Measurements from ENCODE around the gene ATF1.

The ATF1 gene

DNA sequence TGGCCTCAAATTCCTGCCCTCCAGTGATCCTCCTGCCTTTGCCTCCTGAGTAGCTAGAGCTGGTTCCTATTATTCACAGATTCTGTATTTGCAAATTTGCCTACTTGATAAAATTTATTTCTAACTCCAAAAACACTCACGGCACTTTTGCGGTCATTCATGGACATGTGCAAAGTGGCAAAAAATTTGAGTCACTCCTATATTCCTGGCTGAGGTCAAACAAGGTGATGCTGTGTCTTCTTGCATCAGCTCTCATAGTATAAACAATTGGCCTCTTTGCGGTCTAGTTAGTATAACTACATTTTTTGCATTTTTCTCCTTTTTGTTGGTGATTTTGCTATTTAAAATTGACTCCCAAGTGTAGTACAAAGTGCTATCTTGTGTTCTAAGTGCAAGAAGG, 24.7 kb downstream of the ATF1 start:
- H3K9me2 ChIP-seq (replicated peaks; ENCODE audit: control insufficient read depth, low read length) = no peaks in the 10 kb centered on the region
- TF ChIP-seq EZH2phosphoT487 (IDR thresholded peaks at IDR 0.05; ENCODE audit: borderline replicate concordance, low read length) = no peak
- TF ChIP-seq, protein P1, sequence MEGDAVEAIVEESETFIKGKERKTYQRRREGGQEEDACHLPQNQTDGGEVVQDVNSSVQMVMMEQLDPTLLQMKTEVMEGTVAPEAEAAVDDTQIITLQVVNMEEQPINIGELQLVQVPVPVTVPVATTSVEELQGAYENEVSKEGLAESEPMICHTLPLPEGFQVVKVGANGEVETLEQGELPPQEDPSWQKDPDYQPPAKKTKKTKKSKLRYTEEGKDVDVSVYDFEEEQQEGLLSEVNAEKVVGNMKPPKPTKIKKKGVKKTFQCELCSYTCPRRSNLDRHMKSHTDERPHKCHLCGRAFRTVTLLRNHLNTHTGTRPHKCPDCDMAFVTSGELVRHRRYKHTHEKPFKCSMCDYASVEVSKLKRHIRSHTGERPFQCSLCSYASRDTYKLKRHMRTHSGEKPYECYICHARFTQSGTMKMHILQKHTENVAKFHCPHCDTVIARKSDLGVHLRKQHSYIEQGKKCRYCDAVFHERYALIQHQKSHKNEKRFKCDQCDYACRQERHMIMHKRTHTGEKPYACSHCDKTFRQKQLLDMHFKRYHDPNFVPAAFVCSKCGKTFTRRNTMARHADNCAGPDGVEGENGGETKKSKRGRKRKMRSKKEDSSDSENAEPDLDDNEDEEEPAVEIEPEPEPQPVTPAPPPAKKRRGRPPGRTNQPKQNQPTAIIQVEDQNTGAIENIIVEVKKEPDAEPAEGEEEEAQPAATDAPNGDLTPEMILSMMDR (IDR thresholded peaks at IDR 0.05; ENCODE audit: low read depth, low read length, poor library complexity, severe bottlenecking) = no peak
- no peaks in the 10 kb centered on the region for H3K9me3 ChIP-seq (ENCODE audit: control insufficient read depth, insufficient read depth, low read length)
- peaks cover 4% of the 10 kb centered on the region; the same call in 1 of the 2 replicates for H3K36me3 ChIP-seq (ENCODE audit: control insufficient read depth, low read length)
- no peaks in the 10 kb centered on the region for H3K27me3 ChIP-seq (ENCODE audit: control insufficient read depth, low read length)
- no peaks in the 10 kb centered on the region for H4K20me1 ChIP-seq (ENCODE audit: control insufficient read depth, insufficient read depth, low read depth, low read length)
- no peaks in the 10 kb centered on the region; the same call in 1 of the 2 replicates for H3K79me2 ChIP-seq (ENCODE audit: control insufficient read depth, low read length)
- no peak overlapping the region for H3K4me2 ChIP-seq (ENCODE audit: low read length)
- no peaks in the 10 kb centered on the region for H3F3A ChIP-seq (ENCODE audit: control insufficient read depth, insufficient read depth)
- H3K4me3 ChIP-seq (ENCODE audit: low read length) = no peak overlapping the region
- H3K4me1 ChIP-seq (ENCODE audit: control insufficient read depth, low read length) = no peaks in the 10 kb centered on the region
- no peak overlapping the region for H3K27ac ChIP-seq (ENCODE audit: low read depth, low read length)

- Histone ChIP-seq H3K4me1 (ENCODE audit: control insufficient read depth, low read length) (no peaks in the 10 kb centered on the region), H3K4me3 (ENCODE audit: low read length) (no peak overlapping the region), H3K9me2 (replicated peaks; ENCODE audit: control insufficient read depth, low read length) (no peaks in the 10 kb centered on the region), H3K4me2 (ENCODE audit: low read length) (no peak overlapping the region), H3K27me3 (ENCODE audit: control insufficient read depth, low read length) (no peaks in the 10 kb centered on the region), H3K9me3 (ENCODE audit: control insufficient read depth, insufficient read depth, low read length) (no peaks in the 10 kb centered on the region), H4K20me1 (ENCODE audit: control insufficient read depth, insufficient read depth, low read depth, low read length) (no peaks in the 10 kb centered on the region), H3F3A (ENCODE audit: control insufficient read depth, insufficient read depth) (no peaks in the 10 kb centered on the region), H3K36me3 (ENCODE audit: control insufficient read depth, low read length) (peaks cover 4% of the 10 kb centered on the region; the same call in 1 of the 2 replicates), H3K27ac (ENCODE audit: low read depth, low read length) (no peak overlapping the region), H3K79me2 (ENCODE audit: control insufficient read depth, low read length) (no peaks in the 10 kb centered on the region)
- TF ChIP-seq EZH2phosphoT487 (IDR thresholded peaks at IDR 0.05; ENCODE audit: borderline replicate concordance, low read length) = no peak
- TF ChIP-seq, protein P1 (IDR thresholded peaks at IDR 0.05; ENCODE audit: low read depth, low read length, poor library complexity, severe bottlenecking) = no peak
Measured at GRCh38 chr12:50790081-50790480, 26.2 kb downstream of the ATF1 start.

- Histone ChIP-seq H3K27me3 (ENCODE audit: control insufficient read depth, low read length) (no peaks in the 10 kb centered on the region), H3K36me3 (ENCODE audit: control insufficient read depth, low read length) (peaks cover 54% of the 10 kb centered on the region), H4K20me1 (ENCODE audit: control insufficient read depth, insufficient read depth, low read depth, low read length) (no peaks in the 10 kb centered on the region), H3K9me2 (replicated peaks; ENCODE audit: control insufficient read depth, low read length) (no peaks in the 10 kb centered on the region), H3K27ac (ENCODE audit: low read depth, low read length) (no peak overlapping the region), H3K4me3 (ENCODE audit: low read length) (no peak overlapping the region), H3F3A (ENCODE audit: control insufficient read depth, insufficient read depth) (no peaks in the 10 kb centered on the region), H3K9me3 (ENCODE audit: control insufficient read depth, insufficient read depth, low read length) (peaks cover 18% of the 10 kb centered on the region), H3K4me2 (ENCODE audit: low read length) (no peak overlapping the region), H3K79me2 (ENCODE audit: control insufficient read depth, low read length) (no peaks in the 10 kb centered on the region), H3K4me1 (ENCODE audit: control insufficient read depth, low read length) (no peaks in the 10 kb centered on the region)
- TF ChIP-seq, protein P1 (IDR thresholded peaks at IDR 0.05; ENCODE audit: low read depth, low read length, poor library complexity, severe bottlenecking) = no peak
- TF ChIP-seq EZH2phosphoT487 (IDR thresholded peaks at IDR 0.05; ENCODE audit: borderline replicate concordance, low read length) = no peak
Measured at GRCh38 chr12:50799908-50800307, 36.0 kb downstream of the ATF1 start.

All from DOHH2 (cell line).